HFF-Myc (cell line): ENCODE data around the gene EEFSEC.

Source experiments
- DNase-seq: peaks from one replicate; pipeline ENCODE4 v3.0.0-alpha.2; 2011; ENCODE audit warnings: low read depth; ENCODE audit errors: extremely low read depth
- H3K4me3 ChIP-seq: replicated peaks from 2 replicates; pipeline ENCODE4 v1.5.1; 2011; ENCODE audit warnings: low read depth, mild to moderate bottlenecking, control low read depth, low read length
- CTCF ChIP-seq: IDR thresholded peaks from 2 replicates; pipeline ENCODE4 v1.5.1; 2012; ENCODE audit warnings: mild to moderate bottlenecking, low read depth, low read length, control low read depth; ENCODE audit errors: missing control alignments

EEFSEC gene

GRCh38 chr3:128313071-128313725 lies 159.9 kb downstream of the EEFSEC start:
- H3K4me3 ChIP-seq: no peak overlapping the region
- TF ChIP-seq CTCF: no peak
- no peak for DNase-seq

DNA sequence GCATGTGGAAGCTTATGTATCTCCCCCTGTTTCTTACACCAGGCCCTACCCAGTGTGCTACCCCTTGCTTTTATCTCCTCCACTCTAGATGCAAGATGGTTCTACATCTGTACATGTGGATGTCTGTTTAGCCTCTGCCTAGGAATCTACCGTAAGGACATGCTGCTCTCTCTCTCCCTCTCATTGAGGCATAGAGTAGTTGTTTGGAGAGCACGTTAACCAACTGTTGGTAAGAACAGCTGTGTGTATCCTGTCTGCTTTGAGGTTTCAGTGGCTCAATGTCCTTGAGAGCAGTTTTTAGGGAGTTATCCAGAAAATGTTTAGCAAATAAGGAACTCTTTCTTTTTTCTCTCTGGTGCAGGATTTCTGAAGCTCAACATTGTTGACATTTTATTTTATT lies 160.7 kb downstream of the EEFSEC start:
- H3K4me3 ChIP-seq: no peak overlapping the region
- TF ChIP-seq CTCF: no peak

DNA sequence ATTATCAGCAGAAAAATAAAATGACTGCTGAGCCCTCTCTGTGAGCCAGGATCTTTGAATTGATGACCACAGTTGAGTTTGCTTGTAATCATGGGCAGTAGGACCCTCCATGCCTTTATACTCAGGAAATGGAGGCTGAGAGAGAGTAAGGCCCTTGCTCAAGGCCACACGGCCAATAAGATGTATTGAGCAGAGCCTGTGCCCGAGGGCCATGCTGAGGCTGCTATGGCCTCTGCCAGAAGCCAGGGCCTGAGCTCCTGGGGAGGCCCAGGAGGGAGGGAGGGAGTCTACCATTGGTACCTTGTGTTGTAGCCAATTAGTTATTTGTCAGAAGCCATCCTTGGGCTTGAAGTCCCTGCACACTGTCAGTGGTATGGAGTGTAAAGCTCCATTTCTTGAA lies 162.0 kb downstream of the EEFSEC start:
- no peak for DNase-seq
- no peak overlapping the region for H3K4me3 ChIP-seq
- TF ChIP-seq CTCF: no peak

More for the DNA sequence above, 160.7 kb downstream of the EEFSEC start:
- DNase-seq: no peak

- peak; percentile 12 for DNase-seq
- no peak overlapping the region for H3K4me3 ChIP-seq
- no peak for TF ChIP-seq CTCF
Observed at GRCh38 chr3:128316481-128316891, 163.2 kb downstream of the EEFSEC start.

GRCh38 chr3:128317101-128317697 lies 163.9 kb downstream of the EEFSEC start:
- no peak for DNase-seq
- TF ChIP-seq CTCF: no peak

DNA sequence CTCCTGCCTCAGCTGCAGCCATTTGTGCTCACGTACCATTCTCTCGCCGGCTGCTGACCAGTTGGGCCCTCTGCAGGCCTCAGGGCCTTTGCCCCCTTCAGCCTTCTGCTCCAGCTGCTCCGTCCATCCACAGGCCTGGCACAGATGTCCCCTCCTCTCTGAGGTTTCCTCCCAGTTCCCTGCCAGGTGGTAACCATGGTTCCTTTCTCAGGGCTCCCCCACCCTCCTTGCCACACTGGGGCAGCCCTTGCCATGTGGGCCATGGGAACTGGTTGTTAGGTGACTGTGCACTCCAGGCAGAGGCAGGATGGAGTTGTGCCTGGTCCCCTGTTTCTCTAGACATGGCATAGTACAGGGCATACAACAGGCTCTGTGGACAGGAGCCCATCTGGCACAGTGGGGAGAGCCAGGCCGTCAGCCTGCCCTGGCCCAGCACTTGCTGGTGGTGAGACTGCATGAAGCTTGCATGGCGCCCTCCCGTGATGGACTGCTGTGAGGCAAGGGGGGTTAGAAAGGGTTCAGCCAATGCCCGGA lies 164.5 kb downstream of the EEFSEC start:
- DNase-seq: no peak
- TF ChIP-seq CTCF: no peak
- no peak overlapping the region for H3K4me3 ChIP-seq

More at GRCh38 chr3:128317101-128317697, 163.9 kb downstream of the EEFSEC start:
- H3K4me3 ChIP-seq: no peak overlapping the region
